B cell (primary cell): ENCODE measurements around the gene STAC. TPM values are rescaled to one million over a fixed set of nuclear protein-coding genes. Genes with fewer than 3 reads are reported as not detected.

Experiments
- ATAC-seq: fragments of 200-7000 bp; cut with Tn5 transposase; one replicate; pipeline ENCODE4 v1.10.0; 2021; ENCODE audit warnings: low read depth, mild to moderate bottlenecking, moderate number of reproducible peaks, moderate library complexity
- CTCF ChIA-PET: fragments of 350-600 bp; sonication (Branson Sonifier 250); formaldehyde crosslinking; loops from one replicate; lab custom pipeline; 2021; ENCODE audit warnings: antibody characterized with exemption, inconsistent platforms; lab: Charles Lee
- POLR2A ChIA-PET: fragments of 350-600 bp; sonication (Branson Sonifier 250); formaldehyde crosslinking; loops from one replicate; lab custom pipeline; 2021; ENCODE audit warnings: antibody characterized with exemption; lab: Charles Lee
- DNase-seq: peaks from one replicate; pipeline ENCODE4 v3.0.0; 2013
- H2AFZ ChIP-seq: 2 replicates; pipeline ENCODE4 v1.6.1; 2012; ENCODE audit warnings: mild to moderate bottlenecking, low read depth, low read length; ENCODE audit not compliant: insufficient read depth, poor library complexity, severe bottlenecking
- H3K27ac ChIP-seq, 2 donors: 1 replicate in 1 of 2; 2 replicates in 1 of 2; pipeline ENCODE4 v1.5.1; 2012 to 2013; ENCODE audit warnings: low read length in 2 of 2, mild to moderate bottlenecking in 2 of 2, moderate library complexity in 1 of 2
- H3K27me3 ChIP-seq, 4 experiments: fragments of 200-600 bp in 1 of 4; sonication (generic) in 1 of 4; replicated peaks in 1 of 4; 1 replicate in 2 of 4; 2 replicates in 2 of 4; pipeline versions ENCODE4 v1.6.1 to v1.7.0; 2013 to 2016; ENCODE audit warnings: low read length in 3 of 4, mild to moderate bottlenecking in 2 of 4, mixed read lengths in 1 of 4, moderate library complexity in 1 of 4; ENCODE audit not compliant: insufficient read depth in 4 of 4, control insufficient read depth in 3 of 4; ENCODE audit errors: control extremely low read depth in 1 of 4
- H3K36me3 ChIP-seq, 2 experiments: replicated peaks in 1 of 2; 1 replicate in 1 of 2; 2 replicates in 1 of 2; pipeline versions ENCODE4 v1.6.1 to v1.7.1; 2013; ENCODE audit warnings: low read length in 1 of 2; ENCODE audit not compliant: insufficient read depth in 2 of 2, control insufficient read depth in 1 of 2; ENCODE audit errors: control extremely low read depth in 1 of 2, extremely low read depth in 1 of 2
- H3K4me1 ChIP-seq, 2 donors: fragments of 200-600 bp in 1 of 2; sonication (generic) in 1 of 2; 1 replicate in 1 of 2; 2 replicates in 1 of 2; pipeline versions ENCODE4 v1.5.1 to v1.6.1; 2013 to 2017; ENCODE audit warnings: low read length in 2 of 2; ENCODE audit not compliant: control insufficient read depth in 2 of 2, insufficient read depth in 2 of 2
- H3K4me2 ChIP-seq: replicated peaks from 2 replicates; pipeline ENCODE3; 2012; ENCODE audit warnings: mild to moderate bottlenecking, low read depth, low read length; ENCODE audit not compliant: poor library complexity, severe bottlenecking
- H3K4me3 ChIP-seq, 5 experiments: fragments of 200-600 bp in 1 of 5; sonication (generic) in 1 of 5; 1 replicate in 3 of 5; 2 replicates in 2 of 5; pipeline versions ENCODE4 v1.5.1 to v1.7.0; 2011 to 2016; ENCODE audit warnings: low read length in 4 of 5, mild to moderate bottlenecking in 4 of 5, low read depth in 2 of 5, control low read depth in 1 of 5, moderate library complexity in 1 of 5; ENCODE audit not compliant: insufficient read depth in 1 of 5; ENCODE audit errors: control extremely low read depth in 1 of 5, extremely low read depth in 1 of 5
- H3K79me2 ChIP-seq: fragments of 200-600 bp; sonication (generic); one replicate; pipeline ENCODE4 v1.6.0; 2016; ENCODE audit warnings: low read length; ENCODE audit not compliant: control insufficient read depth, insufficient read depth
- H3K9ac ChIP-seq: fragments of 200-600 bp; sonication (generic); 2 replicates; pipeline ENCODE4 v1.6.1; 2017; ENCODE audit warnings: mild to moderate bottlenecking, low read length, moderate library complexity
- H3K9me3 ChIP-seq, 3 donors: one replicate each; pipeline versions ENCODE4 v1.6.1 to v1.7.1; 2013; ENCODE audit warnings: low read length in 2 of 3; ENCODE audit not compliant: control insufficient read depth in 2 of 3, insufficient read depth in 1 of 3; ENCODE audit errors: control extremely low read depth in 1 of 3
- H4K20me1 ChIP-seq: 2 replicates; pipeline ENCODE4 v1.6.0; 2012; ENCODE audit warnings: mild to moderate bottlenecking, low read length; ENCODE audit not compliant: insufficient read depth, control insufficient read depth, poor library complexity, severe bottlenecking
- H3K27ac Mint-ChIP-seq: one replicate; pipeline ENCODE4 v1.8.0; 2021; ENCODE audit warnings: mixed read lengths
- H3K27me3 Mint-ChIP-seq: one replicate; pipeline ENCODE4 v1.8.0; 2021; ENCODE audit warnings: mixed read lengths
- H3K4me1 Mint-ChIP-seq: one replicate; pipeline ENCODE4 v1.8.0; 2021; ENCODE audit warnings: mixed read lengths
- H3K4me3 Mint-ChIP-seq: one replicate; pipeline ENCODE4 v1.8.0; 2021; ENCODE audit warnings: mixed read lengths
- H3K9me3 Mint-ChIP-seq: one replicate; pipeline ENCODE4 v1.8.0; 2022; ENCODE audit warnings: mixed read lengths; ENCODE audit not compliant: insufficient read depth
- CTCF ChIP-seq: fragments of 200-600 bp; IDR thresholded peaks from one replicate; pipeline ENCODE4 v1.8.0; 2022; ENCODE audit warnings: antibody characterized with exemption, mild to moderate bottlenecking
- EZH2 ChIP-seq: IDR thresholded peaks from 2 replicates; pipeline ENCODE4 v1.6.1; 2012; ENCODE audit warnings: borderline replicate concordance, low read depth, mild to moderate bottlenecking, moderate library complexity, low read length; ENCODE audit not compliant: insufficient read depth, poor library complexity, severe bottlenecking
- WGBS: methylation state at CpG from one replicate; pipeline ENCODE4 v1.1.5; 2013; ENCODE audit warnings: missing lambda C conversion rate; ENCODE audit not compliant: insufficient coverage; 5-methylcytosine and 5-hydroxymethylcytosine counted together
- intact Hi-C: fragments of 100-400 bp; cut with micrococcal nuclease; formaldehyde crosslinking; loops from one replicate; pipeline ENCODE4 v1.10.0; 2022
- polyA plus RNA-seq: library from polyadenylated mRNA; depleted of rRNA; stranded (reverse); fragments of >200 nt; gene quantifications from 2 replicates; pipeline ENCODE4 v1.2.3, GENCODE V29; 2012
- total RNA-seq, 2 donors: library from RNA; stranded (reverse); fragments of 120-200 nt in 1 of 2; gene quantifications; 1 replicate in 1 of 2; 2 replicates in 1 of 2; pipeline versions ENCODE4 v1.2.3 to v1.2.4, GENCODE V29; 2013 to 2022

Gene STAC
- total and polyA plus RNA-seq, 2 donors (not counting 1 experiment from before 2014, with no cell fraction given): not detected

GRCh38 chr3:36405190-36405589, 24.9 kb downstream of the STAC start:
- no peak overlapping the region for H3K4me2 ChIP-seq
- 79% methylated on average over 2 of the region's 4 CpGs for WGBS
- no peak overlapping the region for H3K4me3 ChIP-seq

DNA sequence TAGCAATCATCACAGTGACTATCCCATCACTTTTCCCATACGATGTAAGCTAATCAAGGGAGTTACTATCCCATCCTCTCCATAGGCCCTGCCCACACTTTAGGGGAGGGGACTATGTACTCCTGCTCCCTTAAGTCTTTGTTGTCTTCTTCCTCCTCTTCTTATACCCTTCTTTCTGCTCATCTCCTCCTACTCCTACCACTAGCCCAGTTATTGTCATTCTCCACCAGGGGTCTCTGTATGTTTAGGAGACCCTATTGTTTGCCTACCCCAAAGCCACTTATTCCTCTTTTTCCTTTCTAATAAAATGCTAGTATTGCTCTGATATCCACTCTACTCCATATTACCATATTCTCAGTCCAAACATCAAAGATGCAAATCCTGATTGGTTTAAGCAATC, 27.8 kb downstream of the STAC start:
- Histone ChIP-seq H3K4me3 (no peak overlapping the region), H3K4me2 (no peak overlapping the region), H3K4me1 (no peaks in the 10 kb centered on the region), H3K9ac (no peak overlapping the region), H4K20me1 (no peaks in the 10 kb centered on the region), H3K27ac (no peak overlapping the region), H2AFZ (no peak overlapping the region), H3K27me3 (no peaks in the 10 kb centered on the region), H3K79me2 (no peaks in the 10 kb centered on the region), H3K9me3 (no peaks in the 10 kb centered on the region), H3K36me3 (no peaks in the 10 kb centered on the region)
- Mint-ChIP-seq H3K4me3 (no peak overlapping the region), H3K9me3 (no peaks in the 10 kb centered on the region), H3K27me3 (no peaks in the 10 kb centered on the region), H3K27ac (no peak overlapping the region), H3K4me1 (no peaks in the 10 kb centered on the region)
- ChIA-PET POLR2A (interaction anchor here (0.5 kb wide), 1 partner anchor 724 kb away, joined by 3 read pairs; no protein-coding TSS in a partner anchor), CTCF (no interaction called here)
- intact Hi-C loops: no loop called here
- TF ChIP-seq EZH2 (no peak), CTCF (no peak)
- WGBS: 100% methylated on average over 1 of the region's 1 CpG
- ATAC-seq: no peak
- no peak for DNase-seq

More at GRCh38 chr3:36405190-36405589, 24.9 kb downstream of the STAC start:
- H3K27me3 Mint-ChIP-seq: peaks cover 4% of the 10 kb centered on the region
- Histone ChIP-seq H4K20me1 (no peaks in the 10 kb centered on the region), H3K9me3 (no peaks in the 10 kb centered on the region), H3K79me2 (no peaks in the 10 kb centered on the region), H3K36me3 (no peaks in the 10 kb centered on the region), H2AFZ (no peak overlapping the region), H3K27me3 (no peaks in the 10 kb centered on the region), H3K27ac (no peak overlapping the region), H3K9ac (no peak overlapping the region), H3K4me1 (no peaks in the 10 kb centered on the region)
- CTCF ChIA-PET: no interaction called here
- H3K27ac Mint-ChIP-seq: no peak overlapping the region
- no peaks in the 10 kb centered on the region for H3K9me3 Mint-ChIP-seq
- intact Hi-C loops: no loop called here
- TF ChIP-seq CTCF (no peak), EZH2 (no peak)
- DNase-seq: no peak
- no peaks in the 10 kb centered on the region for H3K4me1 Mint-ChIP-seq
- POLR2A ChIA-PET: no interaction called here
- no peak overlapping the region for H3K4me3 Mint-ChIP-seq
- no peak for ATAC-seq
